GM12878 (cell line): ENCODE data around the gene CAPN15.

Experiments used
- CREB1 ChIP-seq: IDR thresholded peaks from 2 replicates; pipeline ENCODE4 v1.6.1; 2012; ENCODE audit warnings: low read depth, mild to moderate bottlenecking, inconsistent platforms
- MAX ChIP-seq: IDR thresholded peaks from 2 replicates; pipeline ENCODE4 v1.6.1; 2012; ENCODE audit warnings: low read depth, low read length, improper control_type of control experiment
- POLR2A ChIP-seq: IDR thresholded peaks from 2 replicates; pipeline ENCODE4 v1.6.1; 2011; ENCODE audit warnings: low read depth, mild to moderate bottlenecking, low read length
- YY1 ChIP-seq: IDR thresholded peaks from 2 replicates; pipeline ENCODE4 v1.6.1; 2011; ENCODE audit warnings: low read depth, mild to moderate bottlenecking, low read length
- ZNF24 ChIP-seq: fragments of 450-650 bp; IDR thresholded peaks from 2 replicates; pipeline ENCODE4 v1.6.1; 2017; ENCODE audit warnings: antibody characterized with exemption, mild to moderate bottlenecking
- ZNF622 ChIP-seq: fragments of 450-650 bp; IDR thresholded peaks from 2 replicates; pipeline ENCODE4 v1.6.1; 2017; ENCODE audit warnings: mild to moderate bottlenecking, inconsistent platforms

GRCh38 chr16:549544-550263 is 22.2 kb downstream of the CAPN15 start:
- TF ChIP-seq ZNF622 = no peak
- TF ChIP-seq YY1 = no peak
- no peak for TF ChIP-seq POLR2A
- no peak for TF ChIP-seq MAX
- no peak for TF ChIP-seq CREB1
- no peak for TF ChIP-seq ZNF24
